Gastroesophageal sphincter (tissue), 3 donors: ENCODE results near the gene CDC42BPA.

Experiments
- EP300 ChIP-seq: sonication (generic); formaldehyde crosslinking; IDR thresholded peaks from one replicate; pipeline ENCODE4 v1.6.1; 2017; ENCODE audit warnings: antibody characterized with exemption, mild to moderate bottlenecking
- POLR2A ChIP-seq, 2 donors: fragments of 450-650 bp; IDR thresholded peaks; one replicate each; pipeline ENCODE4 v1.6.1; 2017; ENCODE audit warnings: antibody characterized with exemption in 2 of 2, mild to moderate bottlenecking in 2 of 2, moderate library complexity in 1 of 2
- POLR2AphosphoS5 ChIP-seq: sonication (generic); formaldehyde crosslinking; IDR thresholded peaks from one replicate; pipeline ENCODE4 v1.6.1; 2017; ENCODE audit warnings: antibody characterized with exemption
- TF ChIP-seq, protein P1 (sequence below), 4 experiments: fragments of 200-600 bp in 2 of 4; fragments of 450-650 bp in 2 of 4; sonication (generic) in 1 of 4; IDR thresholded peaks; one replicate each; pipeline ENCODE4 v1.5.1; 2017 to 2019; ENCODE audit warnings: antibody characterized with exemption in 4 of 4, mild to moderate bottlenecking in 2 of 4, moderate library complexity in 2 of 4

DNA sequence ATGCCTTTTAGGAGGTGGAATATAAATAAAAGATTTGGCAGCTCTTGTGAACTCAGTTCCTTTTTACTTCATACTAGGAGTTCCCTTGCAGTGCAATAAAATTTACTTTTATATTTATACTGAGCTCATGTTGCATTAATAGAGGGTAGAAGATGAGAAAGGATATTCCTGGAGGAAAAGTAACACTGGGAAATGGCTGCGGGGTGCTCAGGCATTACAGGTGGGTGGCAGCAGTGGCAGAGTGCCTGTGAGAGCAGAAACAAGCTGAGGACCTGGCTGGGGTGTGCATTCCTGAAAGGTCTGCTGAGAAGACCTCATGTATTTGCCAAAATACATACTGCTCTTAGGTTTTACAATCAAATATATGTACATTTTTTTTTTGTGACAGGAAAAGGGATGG lies 251.3 kb downstream of the CDC42BPA start:
- TF ChIP-seq POLR2A (IDR thresholded peaks at IDR 0.05) (no peak), EP300 (no peak), POLR2AphosphoS5 (no peak)
- TF ChIP-seq, protein P1, sequence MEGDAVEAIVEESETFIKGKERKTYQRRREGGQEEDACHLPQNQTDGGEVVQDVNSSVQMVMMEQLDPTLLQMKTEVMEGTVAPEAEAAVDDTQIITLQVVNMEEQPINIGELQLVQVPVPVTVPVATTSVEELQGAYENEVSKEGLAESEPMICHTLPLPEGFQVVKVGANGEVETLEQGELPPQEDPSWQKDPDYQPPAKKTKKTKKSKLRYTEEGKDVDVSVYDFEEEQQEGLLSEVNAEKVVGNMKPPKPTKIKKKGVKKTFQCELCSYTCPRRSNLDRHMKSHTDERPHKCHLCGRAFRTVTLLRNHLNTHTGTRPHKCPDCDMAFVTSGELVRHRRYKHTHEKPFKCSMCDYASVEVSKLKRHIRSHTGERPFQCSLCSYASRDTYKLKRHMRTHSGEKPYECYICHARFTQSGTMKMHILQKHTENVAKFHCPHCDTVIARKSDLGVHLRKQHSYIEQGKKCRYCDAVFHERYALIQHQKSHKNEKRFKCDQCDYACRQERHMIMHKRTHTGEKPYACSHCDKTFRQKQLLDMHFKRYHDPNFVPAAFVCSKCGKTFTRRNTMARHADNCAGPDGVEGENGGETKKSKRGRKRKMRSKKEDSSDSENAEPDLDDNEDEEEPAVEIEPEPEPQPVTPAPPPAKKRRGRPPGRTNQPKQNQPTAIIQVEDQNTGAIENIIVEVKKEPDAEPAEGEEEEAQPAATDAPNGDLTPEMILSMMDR (IDR thresholded peaks at IDR 0.05) = no peak
